H1 (cell line): ENCODE data around the gene ELFN2. TPM values are rescaled to one million over a fixed set of nuclear protein-coding genes. Genes with fewer than 3 reads are reported as not detected.

ENCODE experiments used
- JUND ChIP-seq: IDR thresholded peaks from 2 replicates; pipeline ENCODE4 v1.6.1; 2011; ENCODE audit warnings: mild to moderate bottlenecking, improper control_type of control experiment, low read length
- RAD21 ChIP-seq, 2 experiments: IDR thresholded peaks in 1 of 2; conservative IDR thresholded peaks in 1 of 2; 2 replicates each; pipeline ENCODE4 v1.6.1; 2011; ENCODE audit warnings: low read depth in 2 of 2, low read length in 2 of 2, improper control_type of control experiment in 1 of 2, inconsistent platforms in 1 of 2, mild to moderate bottlenecking in 1 of 2, moderate library complexity in 1 of 2
- polyA plus RNA-seq, 7 experiments: library from polyadenylated mRNA; depleted of rRNA in 3 of 7; stranded (reverse) in 5 of 7; unstranded in 2 of 7; fragments of >200 nt in 5 of 7; fragments of 200-250 nt in 2 of 7; gene quantifications; 1 replicate in 5 of 7; 2 replicates in 1 of 7; 4 replicates in 1 of 7; pipeline versions ENCODE4 v1.2.1 to v1.2.3, GENCODE V29; 2011 to 2013; ENCODE audit warnings: missing spikeins in 2 of 7, mixed read lengths in 2 of 7
- total RNA-seq: library from RNA; stranded (reverse); fragmentation: NEBNext Ultra II Directional; extraction: Animal tissue kit (Norgen Biotek cat#: 25700); gene quantifications from 2 replicates; pipeline ENCODE4 v1.2.1, GENCODE V29; 2021

ELFN2 gene
- total and polyA plus RNA-seq, 2 of the 8 experiments (the other 6 are each of a cell fraction or from before 2014, with no cell fraction given): 0.63 to 0.88 TPM

GRCh38 chr22:37352481-37352880, 74.8 kb downstream of the ELFN2 start (continued):
- TF ChIP-seq RAD21 (IDR thresholded peaks at IDR 0.05 in 1 of 2, conservative IDR thresholded peaks at IDR 0.05 in 1 of 2; ENCODE audit: low read depth in 2 of 2, low read length in 2 of 2) (no peak), JUND (no peak)
